Umbilical cord (tissue), 2 donors: ENCODE measurements around the gene RGPD8. TPM values are rescaled to one million over a fixed set of nuclear protein-coding genes. Genes with fewer than 3 reads are reported as not detected.
"Not testable (repeated sequence)": the region's sequence is repeated elsewhere in the genome, so short reads cannot be mapped to it uniquely, and the experiment has no call there.

Experiments
- DNase-seq: peaks from one replicate; pipeline ENCODE4 v3.0.0-alpha.2; 2015; ENCODE audit warnings: low spot score
- total RNA-seq: library from RNA; depleted of rRNA; stranded (reverse); fragments of >200 nt; gene quantifications from one replicate; pipeline ENCODE4 v1.2.3, GENCODE V29; 2014; ENCODE audit warnings: low replicate concordance; ENCODE audit not compliant: insufficient read depth

RGPD8 gene
- 55.9 TPM for total RNA-seq

DNA sequence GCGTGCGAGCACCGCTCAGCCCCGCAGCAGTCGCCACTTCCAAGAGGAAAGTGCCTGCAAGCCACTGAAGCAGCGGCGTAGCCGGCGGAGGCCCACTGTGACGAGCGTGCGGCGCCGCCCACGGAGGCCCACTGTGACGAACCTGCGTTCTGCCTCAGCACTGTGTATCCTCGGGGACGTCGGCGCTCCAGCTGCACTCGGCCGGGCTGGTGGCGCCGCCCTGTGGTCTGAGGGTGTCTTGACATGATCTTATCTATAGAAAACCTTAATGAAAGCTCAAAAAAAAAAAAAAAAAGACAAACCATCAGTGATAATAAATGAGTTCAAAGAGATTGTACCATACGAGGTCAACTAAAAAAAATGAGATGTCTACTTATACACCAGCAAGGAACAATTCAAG, at the start of gene RGPD8:
Gene RGPD8, minus strand, starts transcription at position 166 of the 400 bp plus-strand sequence. CDS start 192 bp downstream, outside the sequence.
- peak; percentile 90 for DNase-seq

DNA sequence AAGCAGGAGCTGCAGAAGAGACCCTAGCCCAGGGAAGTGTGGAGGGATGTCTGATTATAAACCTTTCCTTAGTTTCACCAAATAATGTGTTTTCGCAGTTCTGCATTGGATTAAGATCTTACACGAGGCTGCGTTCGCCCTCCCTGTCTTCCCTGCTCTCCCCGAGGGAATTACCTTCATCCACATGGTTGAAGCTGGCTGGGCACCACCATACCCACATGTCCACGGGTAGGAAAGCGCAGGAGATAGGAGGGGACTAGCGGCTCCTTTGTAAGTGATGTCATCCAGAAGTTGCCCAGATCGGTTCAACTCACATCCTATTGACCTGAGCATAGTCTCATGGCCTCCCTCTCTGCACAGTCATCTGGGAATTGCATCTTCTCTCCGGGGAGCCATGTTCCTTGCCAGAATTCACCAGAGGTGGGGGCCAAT, 49.6 kb upstream of the RGPD8 start:
- peak; percentile 11 for DNase-seq

DNA sequence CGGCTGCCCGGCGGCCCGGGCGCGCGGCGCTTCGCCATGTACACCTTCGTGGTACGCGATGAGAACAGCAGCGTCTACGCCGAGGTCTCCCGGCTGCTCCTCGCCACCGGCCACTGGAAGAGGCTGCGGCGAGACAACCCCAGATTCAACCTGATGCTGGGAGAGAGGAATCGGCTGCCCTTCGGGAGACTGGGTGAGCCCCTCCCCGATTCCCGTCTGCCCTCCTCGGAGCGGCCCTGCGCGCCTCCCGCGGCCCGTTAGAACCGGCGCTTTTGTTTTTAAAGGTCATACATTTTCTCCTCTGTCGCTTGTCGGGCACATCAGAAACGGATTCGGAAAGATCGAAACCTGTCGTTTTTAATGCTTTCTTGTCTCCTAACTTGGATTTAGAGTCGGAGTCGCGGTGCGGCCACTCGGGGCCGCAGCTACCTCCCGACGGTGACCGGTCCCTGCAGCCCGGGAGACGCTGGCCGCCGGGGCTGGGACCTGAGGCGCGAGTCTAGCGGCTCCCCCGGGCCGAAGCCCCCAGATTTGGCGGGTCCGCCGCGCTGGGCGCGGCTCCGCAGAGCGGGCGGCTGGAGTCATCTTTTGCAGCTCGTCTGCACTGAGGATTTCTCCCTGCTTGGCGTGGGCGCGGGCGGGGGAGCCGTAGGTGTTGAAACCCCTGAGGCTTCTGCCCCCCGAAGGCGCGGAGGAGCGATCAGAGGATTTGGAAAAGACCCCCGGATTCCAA, 49.0 kb upstream of the RGPD8 start:
- DNase-seq: peak; percentile 30

DNA sequence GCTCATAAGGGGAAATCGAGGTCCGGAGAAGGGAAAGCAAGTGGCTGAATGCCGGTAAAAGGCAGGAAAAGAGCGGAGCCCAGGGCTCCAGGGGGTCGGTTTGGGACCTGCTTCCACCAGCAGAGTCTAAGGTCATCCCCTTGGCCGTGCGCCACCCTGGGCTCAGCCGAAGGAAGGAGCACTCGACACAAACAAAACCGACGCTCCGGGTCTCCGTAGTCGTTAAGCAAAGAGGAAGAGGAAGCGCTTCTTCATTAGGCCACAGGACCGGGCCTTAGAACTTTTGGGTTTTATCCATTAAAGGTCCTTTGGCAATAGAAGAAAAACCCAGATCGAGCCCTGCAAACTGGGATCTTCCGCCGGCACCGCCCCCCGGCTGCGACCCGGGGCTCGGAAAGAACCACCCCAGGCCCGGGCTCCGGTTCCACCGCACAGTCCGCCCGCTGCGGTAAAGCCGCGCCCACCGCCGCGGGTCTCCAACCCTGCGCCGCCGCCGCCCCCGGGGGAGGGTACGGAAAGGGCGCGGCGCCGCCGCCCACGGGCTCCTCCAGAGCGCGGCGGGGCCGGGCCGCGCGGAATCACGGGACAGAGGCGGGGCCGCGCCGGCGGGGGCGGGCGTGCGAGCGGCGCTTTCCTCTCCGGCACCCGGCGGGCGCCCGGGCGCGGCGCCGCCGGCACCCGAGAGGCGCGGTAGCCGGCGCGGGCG, 48.2 kb upstream of the RGPD8 start, which contains the start of gene TTL:
Gene TTL, plus strand, starts transcription at position 629 of the 706 bp plus-strand sequence. CDS start 189 bp downstream, outside the sequence.
- peak; percentile 80 for DNase-seq

DNA sequence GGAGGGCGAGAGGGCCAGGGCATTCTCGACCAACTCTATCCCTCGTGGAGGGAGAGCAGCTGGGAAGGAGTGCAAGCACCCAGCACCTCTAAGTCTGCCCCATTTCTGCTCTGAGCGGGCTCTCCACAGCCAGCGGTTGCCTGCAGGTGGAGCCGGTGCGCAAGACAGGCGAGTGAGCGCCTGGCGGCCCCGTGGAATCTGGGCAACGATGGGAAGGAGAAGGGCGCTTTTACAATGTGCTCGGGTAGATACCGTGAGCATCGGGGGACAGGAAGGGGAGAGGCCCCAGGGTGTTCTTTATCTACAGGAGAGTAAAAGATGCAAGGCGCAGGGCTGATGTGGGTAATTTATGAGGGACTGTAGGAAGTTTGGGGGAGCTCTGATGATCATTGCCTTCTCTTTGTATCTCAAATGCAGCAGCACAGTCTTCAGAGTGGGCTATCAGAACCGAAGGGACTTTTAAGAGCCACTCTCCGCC, 47.6 kb upstream of the RGPD8 start:
- peak; percentile 84 for DNase-seq

- DNase-seq: no peak
Observed at GRCh38 chr2:112480530-112481049, 47.1 kb upstream of the RGPD8 start.

- no peak for DNase-seq
Observed at GRCh38 chr2:112476434-112476833, 43.0 kb upstream of the RGPD8 start.

DNA sequence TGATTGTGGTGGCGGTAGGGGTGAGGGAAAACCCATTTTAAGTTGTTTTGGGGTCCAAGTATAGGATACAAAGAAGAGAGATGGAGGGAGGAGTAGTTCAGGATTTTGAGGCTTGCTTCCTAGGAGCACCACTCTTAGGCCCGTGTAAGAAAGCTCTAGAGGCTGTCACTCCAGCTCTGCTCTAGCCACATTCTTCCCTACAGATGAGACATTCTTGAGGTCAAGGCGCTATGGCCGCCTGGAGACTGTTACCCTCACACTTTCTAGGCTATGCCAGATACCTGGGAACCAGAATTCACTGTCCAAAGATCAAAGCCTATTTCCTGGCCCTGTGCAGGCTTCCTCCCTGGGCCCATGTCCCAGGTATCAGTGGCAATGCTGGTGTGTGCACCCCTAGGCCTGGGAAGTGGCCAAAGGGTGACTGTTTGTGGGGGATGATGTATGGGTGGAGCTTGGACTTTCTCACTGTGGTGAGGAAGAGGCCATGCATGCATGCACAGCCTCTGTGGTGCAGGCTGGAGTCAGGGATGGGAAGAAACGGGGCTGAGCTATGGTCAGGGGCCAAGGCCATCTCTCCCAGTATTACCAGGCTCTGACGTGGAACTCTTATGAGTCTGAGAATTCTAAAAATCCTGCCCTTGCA, 41.5 kb upstream of the RGPD8 start:
- no peak for DNase-seq

DNA sequence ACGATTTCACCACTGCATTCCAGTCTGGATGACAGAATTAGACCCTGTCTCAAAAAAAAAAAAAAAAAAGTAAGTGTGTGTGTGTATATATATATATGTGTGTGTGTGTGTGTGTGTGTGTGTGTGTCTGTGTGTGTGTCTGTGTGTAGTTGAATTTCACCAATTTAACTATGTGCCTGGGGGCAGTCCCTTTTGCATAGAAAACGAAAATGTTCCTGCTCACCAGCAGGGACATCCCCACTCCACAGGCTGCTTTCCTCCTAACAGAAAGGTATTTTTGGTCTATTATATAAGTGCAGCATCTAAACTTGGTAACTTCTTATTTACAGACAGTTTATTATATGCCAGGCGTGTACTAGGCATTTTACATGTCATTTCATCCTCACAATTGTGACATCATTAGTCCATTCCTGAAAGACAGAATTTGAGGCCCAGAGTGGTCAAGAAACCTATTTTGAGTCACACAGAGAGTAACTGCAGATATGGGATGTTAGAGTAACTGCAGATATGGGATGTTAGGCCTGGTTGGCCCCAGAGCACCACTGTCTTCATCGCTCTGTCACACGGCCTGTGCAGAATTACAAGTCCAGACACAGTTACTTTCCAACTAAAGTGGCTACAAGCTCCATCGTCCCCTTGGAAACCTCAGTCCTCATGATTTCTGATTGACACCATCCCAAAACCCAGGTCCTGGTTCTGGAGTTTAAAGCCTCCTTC, 39.3 kb upstream of the RGPD8 start:
- no peak for DNase-seq

GRCh38 chr2:112465382-112465781, 31.9 kb upstream of the RGPD8 start:
- DNase-seq: no peak

DNA sequence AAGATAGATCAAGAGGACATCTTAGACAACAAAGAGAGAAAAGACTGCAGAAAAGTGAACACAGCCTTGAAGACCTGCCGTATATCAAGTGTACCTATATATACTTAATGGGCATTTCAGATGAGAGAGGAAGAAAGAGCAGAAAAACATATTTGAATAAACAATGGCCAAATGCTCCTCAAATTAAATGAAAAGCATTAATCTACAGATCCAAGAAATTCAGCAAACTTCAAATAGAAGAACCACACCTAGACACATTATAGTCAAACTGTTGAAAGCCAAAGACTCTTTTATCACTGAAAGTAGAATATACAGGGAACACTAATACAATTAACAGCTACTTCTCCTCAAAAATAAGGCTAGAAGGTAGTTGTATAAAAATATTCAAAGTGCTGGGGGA, 29.8 kb upstream of the RGPD8 start:
- DNase-seq: no peak

GRCh38 chr2:112462178-112462577, 28.7 kb upstream of the RGPD8 start:
- DNase-seq: no peak

DNA sequence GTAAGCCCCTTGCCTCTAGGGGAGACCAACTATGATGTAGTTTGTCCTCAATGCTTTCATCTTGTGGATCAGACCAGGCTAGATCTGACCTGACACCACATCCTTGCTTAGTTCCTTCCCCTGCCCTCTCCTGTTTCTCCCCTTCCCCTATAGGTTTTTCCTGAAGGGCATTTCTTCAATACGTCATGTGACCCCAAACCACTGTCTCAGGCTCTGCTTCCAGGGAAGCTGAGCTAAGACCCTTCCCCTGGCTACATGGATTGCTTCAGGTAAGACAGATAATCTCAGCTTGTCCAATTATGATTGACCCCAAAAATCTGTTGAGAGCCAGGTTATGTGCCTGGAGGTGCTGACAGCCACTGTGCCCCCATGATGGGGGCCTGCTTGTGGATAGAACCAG, 25.9 kb upstream of the RGPD8 start:
- no peak for DNase-seq

GRCh38 chr2:112454586-112454985, 21.1 kb upstream of the RGPD8 start:
- no peak for DNase-seq

DNA sequence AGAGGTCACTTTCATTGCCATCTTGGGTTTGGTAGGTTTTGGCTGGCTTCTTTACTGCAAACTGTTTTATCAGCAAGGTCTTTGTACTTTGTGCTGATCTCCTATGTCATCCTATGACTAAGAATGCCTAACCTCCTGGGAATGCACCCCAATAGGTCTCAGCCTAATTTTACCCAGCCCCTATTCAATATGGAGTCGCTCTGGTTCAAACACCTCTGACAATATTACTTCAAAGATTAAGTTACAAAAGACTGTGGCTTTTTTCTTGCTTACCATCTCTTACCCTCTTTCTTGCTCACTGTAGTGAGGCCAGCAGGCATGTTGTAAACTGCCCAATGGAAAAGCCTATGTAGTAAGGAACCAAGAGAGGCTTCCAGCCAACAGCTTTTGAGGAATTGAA, 17.9 kb upstream of the RGPD8 start:
- no peak for DNase-seq

- DNase-seq: no peak
Observed at GRCh38 chr2:112449854-112450253, 16.4 kb upstream of the RGPD8 start.

DNA sequence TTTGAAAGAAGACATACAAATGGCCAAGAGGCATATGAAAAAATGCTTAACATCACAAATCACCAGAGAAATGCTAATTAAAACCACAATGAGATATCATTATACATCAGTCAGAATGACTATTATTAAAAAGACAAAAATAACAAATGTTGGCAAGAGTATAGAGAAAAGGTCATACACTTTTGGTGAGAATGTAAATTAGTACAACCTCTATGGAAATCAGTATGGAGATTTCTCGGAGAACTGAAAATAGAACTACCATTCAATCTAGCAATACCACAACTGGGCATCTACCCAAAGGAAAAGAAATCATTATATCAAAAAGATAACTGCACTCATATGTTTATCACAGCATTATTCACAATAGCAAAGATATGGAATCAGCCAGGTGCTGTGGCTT, 10.8 kb upstream of the RGPD8 start:
- not testable (repeated sequence) for DNase-seq

DNA sequence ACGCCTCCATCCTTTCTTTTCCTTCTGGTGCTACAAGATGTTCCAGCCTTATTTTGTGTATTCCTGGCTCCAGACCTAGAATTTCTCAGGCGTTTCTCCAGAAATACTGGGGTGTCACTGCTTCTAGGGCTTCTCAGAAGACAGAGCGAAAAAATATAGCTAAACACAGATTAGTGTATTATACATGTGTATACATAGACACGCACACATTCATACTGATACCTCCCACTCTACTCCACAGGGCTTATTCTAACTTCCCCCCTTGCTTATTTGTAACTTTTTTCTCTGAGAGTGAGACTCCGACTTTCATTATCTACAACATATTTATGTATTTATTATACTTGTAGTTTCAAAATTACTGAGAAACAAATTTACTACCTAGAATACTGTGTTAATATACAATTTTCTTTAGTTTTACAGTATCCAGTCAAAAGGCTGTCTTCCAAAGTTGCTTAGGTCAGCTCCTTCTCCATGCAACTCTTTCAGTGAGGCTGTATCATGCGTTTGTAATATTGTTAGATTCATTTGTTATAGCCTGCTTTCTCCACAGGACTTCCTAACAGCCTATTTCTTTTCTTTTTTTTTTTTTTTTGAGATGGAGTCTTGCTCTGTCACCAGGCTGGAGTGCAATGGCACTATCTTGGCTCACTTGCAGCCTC, 5.3 kb upstream of the RGPD8 start:
- not testable (repeated sequence) for DNase-seq

DNA sequence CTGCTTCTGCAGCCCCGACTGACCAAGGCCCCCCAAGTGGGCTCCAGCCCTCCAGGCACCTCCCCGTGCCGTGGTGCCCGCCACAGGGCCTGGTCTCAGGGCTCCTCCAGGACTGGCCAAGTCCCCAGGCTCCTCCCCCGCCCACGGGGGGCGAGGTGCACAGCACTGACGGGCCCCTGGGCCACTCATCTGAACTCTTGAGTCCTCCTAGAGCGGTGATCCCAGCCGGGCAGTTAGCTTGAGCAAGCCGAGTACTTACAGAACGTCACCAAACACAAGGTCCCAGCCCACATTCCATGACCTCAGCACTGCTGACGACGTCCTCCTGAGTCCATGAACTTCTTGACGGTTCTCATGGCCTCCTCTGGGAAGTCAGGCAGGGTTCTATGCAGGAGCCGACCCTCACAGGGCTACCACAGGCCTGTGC, 4.0 kb upstream of the RGPD8 start:
- not testable (repeated sequence) for DNase-seq

GRCh38 chr2:112436993-112437392, 3.5 kb upstream of the RGPD8 start:
- DNase-seq: not testable (repeated sequence)
